Activated CD4-positive, alpha-beta T cell treated with anti-CD3 and anti-CD28 coated beads for 24 hours (primary cell): ENCODE measurements around the gene PLEKHG5.
"Not testable (repeated sequence)": the region's sequence is repeated elsewhere in the genome, so short reads cannot be mapped to it uniquely, and the experiment has no call there.

Experiments
- DNase-seq, 2 donors: peaks; one replicate each; pipeline ENCODE4 v3.0.0-alpha.2; 2020; ENCODE audit warnings: low read depth in 2 of 2

PLEKHG5 gene

GRCh38 chr1:6446665-6447015 is 44.8 kb downstream of the PLEKHG5 start:
- DNase-seq = no peak

DNA sequence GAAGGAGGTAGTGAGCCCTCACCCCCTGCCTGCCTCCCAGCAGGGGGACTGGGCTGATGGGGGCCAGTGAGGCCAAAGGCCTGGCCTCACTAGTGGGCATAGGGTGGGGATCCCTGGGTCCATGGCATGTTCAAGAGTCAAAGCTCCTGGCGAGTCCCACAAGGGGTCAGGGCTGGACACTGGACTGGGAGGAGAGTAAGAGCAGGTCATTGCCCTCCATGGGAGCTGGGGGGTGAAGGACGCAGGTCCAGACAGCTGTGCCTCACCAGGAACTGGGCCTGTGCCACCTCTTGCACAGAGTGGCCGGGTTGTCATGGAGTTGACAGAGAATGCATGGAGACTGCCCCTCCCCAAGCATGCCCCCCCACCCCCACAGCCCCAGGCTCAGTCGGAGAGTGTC is 45.5 kb downstream of the PLEKHG5 start:
- DNase-seq = not testable (repeated sequence)

GRCh38 chr1:6445062-6445763 is 46.3 kb downstream of the PLEKHG5 start:
- no peak for DNase-seq

DNA sequence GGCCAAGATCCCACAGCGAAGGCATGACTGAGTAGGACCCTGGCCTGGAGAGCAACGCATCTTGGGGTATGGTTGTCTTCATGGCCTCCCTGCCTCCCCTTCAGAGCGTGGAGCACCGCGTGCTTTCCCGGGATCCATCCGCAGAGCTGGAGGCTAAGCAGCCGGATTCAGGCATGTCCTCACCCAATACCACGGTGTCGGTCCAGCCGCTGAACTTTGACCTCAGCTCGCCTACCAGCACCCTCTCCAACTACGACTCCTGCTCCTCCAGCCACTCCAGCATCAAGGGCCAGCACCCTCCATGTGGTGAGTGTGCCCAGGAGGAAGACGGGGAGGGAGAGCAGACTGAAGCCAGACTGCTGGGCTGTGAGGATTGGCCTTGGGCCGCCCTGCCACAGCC is 47.1 kb downstream of the PLEKHG5 start:
- no peak for DNase-seq

- DNase-seq = no peak
Observed at GRCh38 chr1:6443339-6444115, 47.9 kb downstream of the PLEKHG5 start.

GRCh38 chr1:6441586-6441985 is 49.9 kb downstream of the PLEKHG5 start:
- no peak for DNase-seq

- peak; percentile 56 to 58 for DNase-seq
Observed at GRCh38 chr1:6440198-6441126, 51.0 kb downstream of the PLEKHG5 start.

- peak; percentile 55 to 64 for DNase-seq
Observed at GRCh38 chr1:6438047-6438525, 53.4 kb downstream of the PLEKHG5 start.

DNA sequence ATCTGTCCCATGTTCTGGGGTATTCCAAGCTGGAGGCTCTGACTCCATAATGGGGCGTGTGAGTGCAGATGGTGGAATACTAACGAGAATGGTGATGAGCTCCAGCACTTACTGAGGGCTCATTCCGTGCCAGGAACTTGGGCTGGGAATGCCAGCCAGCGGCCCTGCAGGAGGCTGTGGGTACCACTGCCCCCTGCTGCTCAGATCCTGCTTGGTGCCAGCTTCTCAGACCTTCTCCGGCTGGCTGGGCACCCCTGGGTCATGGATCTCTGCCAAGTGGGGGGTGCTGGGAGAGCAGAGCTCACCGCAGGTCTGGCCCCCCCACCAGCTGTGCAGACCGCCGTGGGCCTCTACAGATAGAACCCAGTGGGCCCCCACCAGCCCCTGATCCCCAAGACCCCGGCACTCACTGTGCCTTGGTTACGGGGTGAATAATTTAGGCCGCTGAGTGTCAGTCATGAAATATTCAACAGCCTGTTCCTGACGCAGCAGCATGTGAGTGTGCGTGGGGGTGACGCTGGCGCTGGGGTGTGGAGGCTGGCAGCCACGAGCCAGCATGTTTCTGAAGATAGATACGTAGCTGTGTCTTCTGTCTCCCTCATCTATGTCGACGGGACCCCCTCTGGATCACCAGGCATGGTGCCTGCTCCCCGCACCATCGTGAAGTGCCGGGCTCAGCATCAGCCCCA is 54.3 kb downstream of the PLEKHG5 start:
- DNase-seq = not testable (repeated sequence)

DNA sequence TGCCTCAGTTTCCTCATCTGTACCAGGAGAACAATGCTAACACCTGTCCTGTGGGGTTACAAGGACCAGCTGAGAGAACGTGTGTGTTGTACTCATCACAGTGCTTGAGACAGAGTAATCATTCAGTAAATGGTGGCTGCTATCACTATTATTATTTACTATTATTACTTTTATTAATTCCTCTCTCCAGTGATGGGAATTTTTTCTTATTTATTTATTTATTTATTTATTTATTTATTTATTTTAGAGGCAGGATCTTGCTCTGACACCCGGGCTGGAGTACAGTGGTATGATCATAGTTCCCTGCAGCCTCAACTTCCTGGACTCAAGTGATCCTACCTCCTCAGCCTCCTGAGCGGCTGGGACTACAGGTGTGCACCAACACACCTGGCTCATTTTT is 55.2 kb downstream of the PLEKHG5 start:
- not testable (repeated sequence) for DNase-seq

DNA sequence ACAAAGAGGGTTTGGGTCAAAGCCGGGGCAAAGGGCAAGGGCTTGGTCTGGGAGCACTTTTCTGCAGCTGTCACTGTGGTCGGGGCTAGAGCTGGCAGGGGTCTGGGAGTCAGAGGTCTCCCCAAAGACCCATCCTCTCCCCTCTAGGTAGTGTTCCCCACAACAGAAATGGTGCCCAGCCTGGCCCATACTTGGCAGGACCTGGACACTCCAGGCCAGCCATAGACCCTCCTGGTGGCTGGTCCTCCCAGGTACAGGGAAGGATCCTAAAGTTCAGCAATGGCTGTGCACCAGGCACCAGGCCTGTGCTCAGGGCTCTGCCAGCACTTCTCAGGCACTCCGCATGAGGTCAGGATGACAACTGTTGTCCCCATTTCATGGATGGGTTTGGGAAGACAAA is 55.9 kb downstream of the PLEKHG5 start:
- DNase-seq = no peak

GRCh38 chr1:6435129-6435528 is 56.3 kb downstream of the PLEKHG5 start:
- no peak for DNase-seq

- no peak for DNase-seq
Observed at GRCh38 chr1:6434186-6434585, 57.3 kb downstream of the PLEKHG5 start.

DNA sequence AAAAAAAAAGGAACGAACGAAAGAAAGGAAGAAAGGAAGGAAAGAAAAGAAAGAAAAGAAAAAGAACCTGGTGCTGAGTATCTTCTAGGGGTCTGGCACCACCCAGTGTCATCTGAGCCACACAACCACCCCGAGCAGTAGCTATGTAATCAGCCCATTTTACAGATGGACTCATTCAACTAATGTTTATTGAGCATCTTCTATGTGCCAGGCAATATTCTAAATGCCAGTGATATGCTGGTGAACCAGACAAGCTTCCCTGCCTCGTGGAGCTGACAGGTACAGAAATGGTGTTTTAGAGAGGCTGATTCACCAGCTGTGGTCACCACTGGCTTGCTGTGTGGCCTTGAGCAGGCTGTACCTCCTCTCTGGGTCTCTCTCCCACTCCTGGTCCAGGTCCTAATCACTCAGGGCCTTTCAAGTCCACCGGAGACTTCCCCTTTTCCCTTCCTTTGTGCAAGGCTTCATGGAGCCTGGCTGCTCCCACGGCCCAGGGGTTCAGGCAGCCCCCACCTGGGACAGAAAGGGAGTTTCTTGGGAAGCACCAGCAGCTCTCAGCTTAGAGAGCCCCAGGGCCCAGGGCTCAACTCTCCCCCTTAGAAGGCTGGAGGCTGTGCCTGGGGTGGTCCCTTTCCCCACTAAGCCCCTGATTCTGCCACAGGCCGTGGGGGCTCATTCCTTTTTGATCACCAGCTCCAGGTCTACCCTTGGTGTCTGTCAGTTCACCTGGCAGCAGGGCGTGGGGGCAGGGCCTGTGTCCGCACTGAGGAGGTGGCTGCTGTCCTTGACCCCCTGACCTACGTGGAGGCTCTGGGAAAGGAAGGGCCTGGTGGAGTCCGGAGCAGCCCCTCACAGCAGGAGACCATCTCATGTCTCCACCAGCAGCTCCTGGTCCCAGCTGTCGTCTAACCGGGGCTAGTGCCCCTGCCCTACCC is 59.6 kb downstream of the PLEKHG5 start:
- DNase-seq = not testable (repeated sequence)

DNA sequence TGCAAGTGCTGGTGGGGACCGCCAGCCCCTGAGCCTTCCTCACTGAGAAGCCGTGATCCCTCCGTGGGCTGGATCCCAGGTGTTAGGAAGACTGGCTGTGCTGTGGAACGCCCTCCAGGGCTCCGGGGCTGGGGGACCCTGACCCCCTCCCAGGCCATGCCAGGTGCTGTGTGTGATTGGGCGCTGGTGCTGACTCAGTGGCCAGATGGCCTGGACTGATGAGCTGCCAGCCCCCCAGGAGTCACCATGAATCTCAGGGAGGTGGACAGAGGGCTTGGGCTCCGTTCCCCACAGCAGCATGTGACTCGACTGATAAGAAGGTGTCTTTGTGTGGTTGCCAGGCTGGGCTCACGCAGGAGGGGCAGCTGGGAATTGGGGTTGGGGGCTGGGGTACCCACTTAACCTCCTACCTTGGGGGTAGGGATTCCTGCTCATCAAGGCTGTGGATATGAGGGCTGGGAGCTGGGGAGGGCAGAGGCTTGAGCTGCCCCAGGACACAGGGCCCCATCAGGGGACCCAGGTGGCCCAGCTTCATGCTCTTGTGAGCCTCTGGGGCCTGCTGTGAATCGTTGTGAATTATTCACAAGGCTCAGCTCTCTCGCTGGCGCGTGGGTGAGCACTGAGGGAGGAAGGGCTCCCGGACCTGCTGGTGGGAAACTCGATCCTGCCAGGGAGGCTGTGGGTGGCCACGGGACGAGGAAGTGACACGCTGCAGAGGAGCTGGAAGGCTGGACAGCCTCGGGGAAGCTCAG is 61.6 kb downstream of the PLEKHG5 start:
- DNase-seq = not testable (repeated sequence)

GRCh38 chr1:6428453-6428852 is 63.0 kb downstream of the PLEKHG5 start:
- DNase-seq = not testable (repeated sequence)

DNA sequence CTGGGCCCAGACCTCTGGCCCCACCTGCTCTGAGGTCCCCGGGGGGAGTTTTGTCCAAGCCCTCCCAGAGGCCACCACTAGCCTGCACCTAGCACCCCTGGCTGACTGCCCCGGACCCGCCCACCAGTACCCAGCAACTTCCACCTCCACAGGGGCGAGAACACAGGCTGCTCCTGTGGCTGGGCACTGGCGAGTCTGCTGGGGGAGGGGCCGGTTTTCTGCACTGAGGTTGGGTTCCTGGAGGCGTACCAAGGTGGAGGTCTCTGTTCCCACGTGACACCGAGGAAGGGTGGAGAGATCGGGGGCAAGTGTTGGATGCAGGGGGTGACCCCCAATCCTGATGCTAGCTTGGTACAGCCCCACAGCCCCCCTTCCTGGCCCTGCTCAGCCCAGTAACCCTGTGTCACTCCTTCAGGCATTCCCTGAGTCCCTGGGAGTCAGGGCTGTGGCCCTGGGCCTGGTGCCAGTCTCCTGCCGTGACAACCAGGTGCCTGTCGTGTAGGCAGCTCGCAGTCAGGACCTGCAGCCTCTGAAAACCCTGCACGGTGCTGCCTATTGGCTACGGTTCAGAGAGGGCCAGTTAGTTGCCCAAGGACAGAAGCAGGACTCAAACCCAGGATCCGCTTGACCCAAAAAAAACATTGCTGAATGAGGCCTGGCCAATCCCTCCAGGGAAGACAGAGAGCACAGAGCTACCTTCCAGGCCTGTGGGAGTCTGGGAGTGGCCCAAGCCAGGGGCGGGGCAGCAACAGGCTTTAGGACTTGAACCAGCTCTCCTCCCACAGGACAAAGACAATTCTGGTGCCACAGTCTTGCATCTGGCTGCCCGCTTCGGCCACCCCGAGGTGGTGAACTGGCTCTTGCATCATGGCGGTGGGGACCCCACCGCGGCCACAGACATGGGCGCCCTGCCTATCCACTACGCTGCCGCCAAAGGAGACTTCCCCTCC is 63.8 kb downstream of the PLEKHG5 start:
- no peak for DNase-seq

DNA sequence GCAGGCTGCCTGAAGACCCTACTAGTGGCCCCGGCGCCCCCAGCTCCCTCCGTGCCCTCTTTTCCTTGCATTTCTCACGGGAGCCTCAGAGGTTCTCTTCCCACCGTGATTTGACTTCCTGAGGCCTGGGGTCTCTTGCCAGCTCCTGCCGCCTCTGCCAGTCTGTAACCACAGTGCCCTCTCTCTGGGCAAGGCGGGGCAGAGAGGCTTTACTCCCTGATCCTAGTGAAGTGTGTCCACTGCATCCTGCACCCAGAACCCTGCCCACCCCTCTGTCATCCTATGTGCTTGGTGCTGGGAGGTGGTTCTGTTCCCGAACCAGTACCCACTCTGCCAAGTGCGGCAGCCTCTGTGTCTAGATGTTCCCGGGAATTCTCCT is 64.5 kb downstream of the PLEKHG5 start:
- DNase-seq = no peak
